Cerebellar cortex (tissue), 1 donor: ENCODE data around the gene CDH5.

Experiments used
- DNase-seq: peaks from one replicate; pipeline ENCODE4 v3.0.0-alpha.2; 2015; ENCODE audit warnings: low spot score

The CDH5 gene

DNA sequence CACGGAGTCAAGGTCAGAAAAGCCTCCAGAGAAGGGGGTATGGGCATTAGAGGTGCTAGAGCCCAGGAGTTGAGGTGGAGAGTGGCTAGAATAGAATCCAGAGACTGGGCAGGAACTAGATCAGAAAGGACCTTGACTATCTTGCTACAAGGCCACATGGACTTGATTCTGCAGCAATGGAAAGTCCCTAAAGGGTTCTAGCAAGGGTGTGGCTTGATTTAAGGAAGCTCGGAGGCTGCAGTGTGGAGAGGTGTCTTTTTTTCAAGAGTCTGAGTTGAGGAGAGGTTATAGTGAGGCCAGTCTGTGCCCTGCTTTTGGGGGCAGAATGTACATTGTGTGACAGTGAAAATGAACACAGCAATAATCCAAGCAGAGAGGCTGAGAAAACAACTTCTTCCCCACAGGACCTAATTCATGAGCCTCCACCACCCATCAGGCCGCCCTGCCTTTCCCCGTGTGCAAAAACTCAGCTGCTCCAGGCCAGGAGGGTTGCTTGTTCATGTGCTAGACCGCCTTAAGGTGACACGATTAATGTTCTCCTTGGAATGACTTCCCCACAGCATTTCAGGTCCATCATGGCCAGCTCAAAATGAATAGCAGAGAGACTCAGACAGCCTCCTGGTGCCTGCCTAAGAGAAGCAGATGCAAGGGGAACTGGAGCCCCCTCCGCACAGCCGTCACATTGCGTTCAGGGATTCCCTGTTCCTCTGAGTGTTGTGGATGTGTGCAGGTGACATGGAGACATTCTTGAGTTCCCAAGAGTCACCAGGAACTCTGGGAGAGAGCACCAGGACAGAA, 51.9 kb downstream of the CDH5 start:
- DNase-seq: no peak

DNA sequence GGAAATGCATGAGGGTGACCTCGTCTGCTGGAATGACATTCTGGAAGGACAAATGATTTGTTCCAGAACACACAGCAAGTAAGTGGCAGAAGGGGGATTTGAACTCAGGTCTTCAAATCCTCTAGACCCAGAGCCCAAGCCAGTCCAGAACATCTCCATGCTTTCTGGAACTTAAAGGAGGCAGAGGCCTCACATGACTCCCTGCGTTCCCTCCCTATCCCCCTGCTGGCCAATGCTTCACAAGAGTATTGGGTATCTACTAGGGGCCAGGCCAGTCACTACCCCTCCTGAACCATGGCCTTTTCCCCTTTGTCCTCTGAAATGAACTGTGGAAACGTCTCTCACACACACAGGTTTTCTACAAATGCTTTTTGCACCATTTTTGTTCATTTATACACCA, 53.0 kb downstream of the CDH5 start:
- no peak for DNase-seq

- DNase-seq: no peak
Measured at GRCh38 chr16:66420396-66420795, 53.9 kb downstream of the CDH5 start.

DNA sequence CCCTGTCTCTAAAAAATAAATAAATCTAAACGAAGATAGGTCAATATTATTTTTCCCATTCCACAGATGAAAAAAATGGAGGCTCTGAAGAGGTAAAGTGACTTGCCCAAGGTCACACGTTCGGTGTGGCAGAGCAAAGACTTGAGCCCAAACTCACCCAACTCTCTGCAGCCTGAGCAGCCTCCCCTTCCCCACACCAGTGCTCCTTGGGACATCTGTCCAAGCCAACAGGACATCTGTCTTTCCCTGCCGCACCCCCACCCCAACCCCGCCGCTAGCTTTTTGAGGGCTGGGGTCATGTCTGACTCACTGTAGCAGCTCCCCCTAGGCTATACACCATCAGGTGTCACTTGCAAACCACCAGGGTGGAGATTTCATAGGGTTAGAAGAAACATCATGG, 55.4 kb downstream of the CDH5 start:
- no peak for DNase-seq

DNA sequence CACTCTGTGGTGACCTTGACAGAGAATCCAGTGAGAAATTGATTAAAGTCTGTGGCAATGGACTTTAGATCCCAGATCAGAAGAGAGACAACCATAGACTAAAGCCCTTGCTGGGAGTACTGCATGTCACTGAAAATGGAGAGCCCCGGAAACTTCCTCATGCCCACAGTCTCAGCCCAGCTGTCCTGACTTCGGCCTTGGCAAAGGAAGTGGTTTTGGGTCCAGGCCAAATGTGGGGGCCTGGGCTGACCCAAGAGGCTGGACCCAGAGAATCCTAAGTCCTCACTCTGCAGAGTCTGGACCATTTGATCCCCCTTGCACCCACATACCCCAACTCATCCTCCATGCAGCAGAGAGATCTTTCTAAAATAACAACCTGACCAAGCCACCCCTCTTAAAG, 55.9 kb downstream of the CDH5 start:
- no peak for DNase-seq

DNA sequence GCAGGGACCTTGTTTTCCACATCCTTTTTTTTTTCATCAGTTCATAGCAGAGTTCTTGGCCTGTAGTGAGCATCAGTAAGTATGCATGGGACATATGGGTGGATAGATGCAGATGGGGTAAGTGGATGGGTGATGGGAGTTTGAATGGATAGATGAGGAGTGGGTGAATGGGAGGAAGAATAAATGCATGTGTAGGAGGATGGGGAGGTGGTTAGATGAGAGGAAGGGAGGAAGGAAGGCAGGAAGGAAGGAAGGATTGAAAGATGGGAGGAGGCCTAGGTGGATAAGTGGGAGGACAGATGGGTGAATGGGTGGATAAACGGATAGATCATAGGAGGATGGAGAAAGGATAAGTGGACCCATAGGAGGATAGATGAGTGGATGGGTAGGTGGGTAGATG, 56.7 kb downstream of the CDH5 start:
- no peak for DNase-seq

DNA sequence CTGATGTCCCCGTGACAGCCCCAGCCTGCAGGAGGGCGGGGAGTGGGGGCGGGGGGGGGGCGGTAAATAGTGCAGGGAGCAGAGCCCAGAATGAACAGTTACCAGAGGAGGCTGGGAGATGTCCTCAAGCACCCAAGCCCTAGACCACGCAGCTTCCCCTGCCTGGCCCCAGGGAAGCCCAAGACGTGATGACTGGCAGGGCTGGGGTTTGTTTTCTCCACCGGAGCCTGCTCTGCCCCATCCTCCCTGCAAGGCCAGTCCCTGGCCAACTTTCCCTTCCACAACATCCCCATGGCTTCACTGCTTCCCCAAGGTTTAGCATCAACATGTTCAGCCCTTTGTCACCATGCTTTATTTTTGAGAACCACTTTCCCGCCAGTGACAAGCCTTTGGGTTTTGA, 59.2 kb downstream of the CDH5 start:
- no peak for DNase-seq

- DNase-seq: no peak
Measured at GRCh38 chr16:66426112-66427035, 59.9 kb downstream of the CDH5 start.

DNA sequence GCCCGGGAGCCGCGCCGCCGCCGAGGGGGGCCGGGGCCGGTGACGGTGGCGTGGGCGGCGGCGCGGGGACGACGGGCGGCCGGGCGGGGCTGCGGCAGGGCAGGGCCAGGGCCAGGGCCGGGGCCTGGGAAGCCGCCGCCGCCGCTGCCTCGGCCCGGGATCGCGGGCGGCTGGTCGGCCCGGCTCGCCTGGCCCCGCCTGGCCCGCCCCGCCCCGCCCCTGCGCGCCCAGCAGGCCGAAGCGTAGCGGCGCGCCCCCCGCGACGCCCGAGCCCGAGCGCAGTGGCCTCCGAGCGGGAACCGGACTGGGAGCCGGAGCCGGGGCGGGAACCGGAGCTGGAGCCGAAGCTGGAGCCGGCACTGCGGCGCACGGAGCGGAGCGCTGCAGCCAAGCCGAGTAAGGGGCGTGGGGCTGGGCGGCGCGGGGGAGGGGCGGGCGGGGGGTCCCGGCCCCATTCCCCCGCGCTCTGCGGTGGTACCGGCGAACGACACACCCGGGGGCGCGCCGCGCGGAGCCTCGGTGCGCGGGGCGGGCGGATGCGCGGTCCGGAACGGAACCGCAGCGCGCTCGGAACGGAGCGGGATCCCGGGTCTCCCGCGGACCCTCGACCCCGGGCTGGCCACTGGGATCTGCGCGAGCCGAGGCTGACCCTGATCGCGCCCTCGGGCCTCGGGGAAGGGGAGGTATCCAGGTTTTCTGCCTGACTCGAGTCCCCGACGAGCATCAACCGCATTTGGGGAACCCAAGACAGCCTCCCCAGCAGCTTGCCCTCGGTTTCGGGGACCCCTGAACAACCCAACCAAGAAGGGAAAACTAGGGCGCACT, 60.8 kb downstream of the CDH5 start, which contains the start of gene BEAN1:
BEAN1 (plus strand) TSS at position 260 of the 825 bp plus-strand sequence. CDS start 10,382 bp downstream, outside the sequence.
- no peak for DNase-seq

- DNase-seq: no peak
Measured at GRCh38 chr16:66427871-66428681, 61.6 kb downstream of the CDH5 start.

GRCh38 chr16:66428682-66429251, 62.3 kb downstream of the CDH5 start:
- DNase-seq: no peak

GRCh38 chr16:66429290-66429962, 62.9 kb downstream of the CDH5 start:
- DNase-seq: no peak

GRCh38 chr16:66430214-66430613, 63.7 kb downstream of the CDH5 start:
- no peak for DNase-seq

GRCh38 chr16:66431760-66432159, 65.3 kb downstream of the CDH5 start:
- no peak for DNase-seq

- no peak for DNase-seq
Measured at GRCh38 chr16:66432429-66432828, 65.9 kb downstream of the CDH5 start.

DNA sequence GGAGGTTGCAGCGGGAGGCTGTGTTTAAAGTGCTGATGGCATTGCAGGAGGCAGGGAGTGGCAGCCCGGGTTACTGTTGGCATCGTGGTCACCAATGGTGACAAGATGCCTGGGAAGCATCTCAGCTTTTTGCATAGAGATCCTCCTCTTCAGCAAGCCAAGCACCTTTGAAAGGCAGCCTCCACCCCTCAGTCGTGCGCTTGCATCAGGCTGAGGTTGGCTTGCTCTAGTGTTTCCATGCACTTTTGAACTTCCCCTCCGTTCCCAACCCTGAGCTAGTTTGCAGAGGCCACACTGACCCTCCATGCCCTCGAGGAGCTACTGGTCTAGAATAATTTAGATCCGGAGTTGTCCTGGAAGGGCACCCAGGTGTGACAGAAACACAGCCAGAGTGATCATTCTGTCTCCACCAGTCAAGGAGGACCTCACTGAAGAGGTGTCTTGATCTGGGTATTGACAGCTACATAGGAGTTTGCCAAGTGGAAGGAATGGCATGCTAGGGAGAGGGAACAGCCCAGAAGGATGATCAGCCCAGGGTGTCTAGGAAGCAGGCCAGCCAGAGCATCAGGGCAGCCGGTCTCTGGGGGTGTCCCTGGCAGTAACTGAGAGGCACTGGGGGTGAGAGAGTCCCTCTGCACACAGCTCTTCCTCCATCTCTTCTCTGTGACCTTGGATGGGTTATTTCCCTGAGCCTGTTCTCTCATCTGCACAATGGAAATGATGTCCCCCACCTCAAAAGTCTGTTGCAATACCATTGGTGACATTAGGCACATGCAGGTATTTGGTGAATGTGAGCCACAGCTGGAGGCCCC, 68.3 kb downstream of the CDH5 start:
- DNase-seq: no peak

GRCh38 chr16:66435896-66436295, 69.4 kb downstream of the CDH5 start:
- DNase-seq: no peak

DNA sequence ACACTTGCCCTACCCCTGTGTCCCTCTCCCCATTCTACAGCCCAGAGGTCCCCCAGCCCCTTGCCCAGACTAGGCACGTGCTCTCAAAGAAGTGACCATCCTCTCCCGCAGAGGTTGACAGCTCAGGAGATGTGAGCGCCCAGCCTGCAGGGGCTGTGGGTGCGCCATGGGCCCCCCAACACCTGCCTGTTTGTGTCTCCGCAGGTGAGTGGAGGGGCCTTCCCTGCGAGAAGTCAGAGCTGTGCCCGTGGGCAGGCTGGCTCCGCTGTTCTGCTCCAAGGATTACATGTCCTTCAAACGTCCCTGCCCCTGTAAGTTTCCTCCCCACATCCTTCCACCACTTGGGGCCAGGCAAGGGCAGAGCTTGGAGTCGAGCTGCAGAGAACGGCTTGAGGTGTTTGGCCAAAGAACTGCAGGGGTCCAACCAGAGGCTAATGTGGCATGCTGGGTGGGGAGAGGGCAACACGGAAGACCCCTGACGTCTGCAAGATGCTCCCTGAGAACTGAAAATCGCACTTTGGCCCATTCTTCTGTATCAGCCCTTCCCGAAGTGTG, 71.0 kb downstream of the CDH5 start:
- no peak for DNase-seq

GRCh38 chr16:66438536-66438935, 72.0 kb downstream of the CDH5 start:
- DNase-seq: no peak
